ENCODE data around the gene EIF3A. TPM values are rescaled to one million over a fixed set of nuclear protein-coding genes. Genes with fewer than 3 reads are reported as not detected.
A peak's percentile ranks its signal among the peaks of the same experiment; 100 is the strongest.

Gene EIF3A
- total RNA-seq, 1 donor from 2014 or later: 146 TPM

- FAIRE-seq: no peak
- no peak overlapping the region for H2AFZ ChIP-seq (ENCODE audit: low read depth, low read length)
- no peak overlapping the region for H3K4me3 Mint-ChIP-seq (ENCODE audit: unreplicated experiment)
These were observed 20.9 kb upstream of the EIF3A start for GRCh38 chr10:119101366-119102098.

DNA sequence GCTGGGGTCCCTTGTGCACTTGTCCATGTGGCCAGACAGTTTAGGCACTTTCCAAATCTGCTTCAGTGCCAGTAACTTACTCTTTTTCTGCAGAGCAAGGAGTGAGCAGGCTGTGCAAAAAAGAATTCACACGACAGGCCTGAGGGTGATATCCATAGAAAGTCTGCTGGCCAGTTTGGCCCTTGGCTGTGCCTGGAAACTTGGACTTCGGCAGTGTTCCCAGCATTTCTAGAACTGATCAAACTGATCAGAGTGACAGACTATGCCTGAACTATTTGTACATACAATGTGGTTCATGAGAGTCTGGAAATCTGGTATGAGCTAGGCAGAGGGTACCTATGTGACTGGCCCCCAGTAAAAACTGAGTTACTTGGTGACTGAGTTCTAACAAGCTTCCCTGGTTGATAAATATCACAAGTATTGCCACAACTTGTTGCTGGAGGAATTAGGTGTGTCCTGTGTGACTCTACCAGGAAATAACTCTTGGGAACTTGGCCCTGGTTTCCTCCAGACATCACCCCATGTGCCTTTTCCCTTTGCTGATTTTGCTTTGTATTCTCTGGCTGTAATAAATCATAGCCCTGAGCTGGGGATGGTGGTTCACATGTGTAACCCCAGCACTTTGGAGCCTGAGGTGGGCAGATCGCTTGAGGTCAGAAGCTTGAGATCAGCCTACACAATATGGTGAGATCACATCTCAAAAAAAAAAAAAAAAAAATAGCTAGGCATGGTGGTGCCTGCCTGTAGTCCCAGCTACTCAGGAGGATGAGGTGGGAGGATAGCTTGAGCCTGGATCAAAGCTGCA, 20.0 kb upstream of the EIF3A start:
- H3K36me3 Mint-ChIP-seq (ENCODE audit: low read depth, unreplicated experiment): peaks cover 2% of the 10 kb centered on the region
- peaks cover 11% of the 10 kb centered on the region for H4K20me1 ChIP-seq (ENCODE audit: insufficient read depth, low read length)
- H3K4me1 Mint-ChIP-seq (ENCODE audit: low read depth, unreplicated experiment): peaks cover 4% of the 10 kb centered on the region
- peaks cover 11% of the 10 kb centered on the region for H3K79me2 ChIP-seq (ENCODE audit: insufficient read depth, low read length)
- H3K4me3 Mint-ChIP-seq (ENCODE audit: unreplicated experiment): no peak overlapping the region
- H3K4me3 ChIP-seq (ENCODE audit: insufficient read depth, low read depth, low read length): no peak overlapping the region
- no peak overlapping the region for H3K27ac ChIP-seq (ENCODE audit: low read depth, low read length)
- H2AFZ ChIP-seq (ENCODE audit: low read depth, low read length): no peak overlapping the region
- H3K9me3 ChIP-seq (ENCODE audit: insufficient read depth, low read depth, low read length): no peaks in the 10 kb centered on the region
- H3K27me3 Mint-ChIP-seq (ENCODE audit: low read depth, unreplicated experiment): peaks cover 2% of the 10 kb centered on the region
- TF ChIP-seq EZH2 (IDR thresholded peaks at IDR 0.05; ENCODE audit: insufficient read depth, low read length): no peak
- TF ChIP-seq, protein P1, sequence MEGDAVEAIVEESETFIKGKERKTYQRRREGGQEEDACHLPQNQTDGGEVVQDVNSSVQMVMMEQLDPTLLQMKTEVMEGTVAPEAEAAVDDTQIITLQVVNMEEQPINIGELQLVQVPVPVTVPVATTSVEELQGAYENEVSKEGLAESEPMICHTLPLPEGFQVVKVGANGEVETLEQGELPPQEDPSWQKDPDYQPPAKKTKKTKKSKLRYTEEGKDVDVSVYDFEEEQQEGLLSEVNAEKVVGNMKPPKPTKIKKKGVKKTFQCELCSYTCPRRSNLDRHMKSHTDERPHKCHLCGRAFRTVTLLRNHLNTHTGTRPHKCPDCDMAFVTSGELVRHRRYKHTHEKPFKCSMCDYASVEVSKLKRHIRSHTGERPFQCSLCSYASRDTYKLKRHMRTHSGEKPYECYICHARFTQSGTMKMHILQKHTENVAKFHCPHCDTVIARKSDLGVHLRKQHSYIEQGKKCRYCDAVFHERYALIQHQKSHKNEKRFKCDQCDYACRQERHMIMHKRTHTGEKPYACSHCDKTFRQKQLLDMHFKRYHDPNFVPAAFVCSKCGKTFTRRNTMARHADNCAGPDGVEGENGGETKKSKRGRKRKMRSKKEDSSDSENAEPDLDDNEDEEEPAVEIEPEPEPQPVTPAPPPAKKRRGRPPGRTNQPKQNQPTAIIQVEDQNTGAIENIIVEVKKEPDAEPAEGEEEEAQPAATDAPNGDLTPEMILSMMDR (IDR thresholded peaks at IDR 0.05; ENCODE audit: insufficient read depth, low read depth, low read length): no peak
- H3K27ac Mint-ChIP-seq (ENCODE audit: unreplicated experiment): peak overlapping the region; percentile 71
- no peak overlapping the region for H3K9ac ChIP-seq (ENCODE audit: low read length)
- no peak for DNase-seq (ENCODE audit: low read depth)
- no peak for FAIRE-seq
- H3K36me3 ChIP-seq (ENCODE audit: insufficient read depth, low read length): no peaks in the 10 kb centered on the region
- no peaks in the 10 kb centered on the region for H3K9me3 Mint-ChIP-seq (ENCODE audit: unreplicated experiment)
- peaks cover 7% of the 10 kb centered on the region for H3K4me1 ChIP-seq (ENCODE audit: insufficient read depth, low read length)
- peaks cover 4% of the 10 kb centered on the region for H3K27me3 ChIP-seq (ENCODE audit: insufficient read depth, low read length)
- no peak overlapping the region for H3K4me2 ChIP-seq (ENCODE audit: low read length)

More at GRCh38 chr10:119101366-119102098, 20.9 kb upstream of the EIF3A start:
- Mint-ChIP-seq H3K36me3 (ENCODE audit: low read depth, unreplicated experiment) (peaks cover 2% of the 10 kb centered on the region), H3K9me3 (ENCODE audit: unreplicated experiment) (no peaks in the 10 kb centered on the region), H3K4me1 (ENCODE audit: low read depth, unreplicated experiment) (peaks cover 4% of the 10 kb centered on the region), H3K27me3 (ENCODE audit: low read depth, unreplicated experiment) (peaks cover 2% of the 10 kb centered on the region), H3K27ac (ENCODE audit: unreplicated experiment) (no peak overlapping the region)
- TF ChIP-seq EZH2 (IDR thresholded peaks at IDR 0.05; ENCODE audit: insufficient read depth, low read length): no peak
- TF ChIP-seq, protein P1 (IDR thresholded peaks at IDR 0.05; ENCODE audit: insufficient read depth, low read depth, low read length): no peak
- DNase-seq (ENCODE audit: low read depth): no peak
- Histone ChIP-seq H3K4me3 (ENCODE audit: insufficient read depth, low read depth, low read length) (no peak overlapping the region), H4K20me1 (ENCODE audit: insufficient read depth, low read length) (peaks cover 18% of the 10 kb centered on the region), H3K79me2 (ENCODE audit: insufficient read depth, low read length) (peaks cover 20% of the 10 kb centered on the region), H3K4me1 (ENCODE audit: insufficient read depth, low read length) (peaks cover 7% of the 10 kb centered on the region), H3K36me3 (ENCODE audit: insufficient read depth, low read length) (no peaks in the 10 kb centered on the region), H3K9me3 (ENCODE audit: insufficient read depth, low read depth, low read length) (no peaks in the 10 kb centered on the region), H3K27me3 (ENCODE audit: insufficient read depth, low read length) (no peaks in the 10 kb centered on the region), H3K4me2 (ENCODE audit: low read length) (no peak overlapping the region), H3K9ac (ENCODE audit: low read length) (no peak overlapping the region), H3K27ac (ENCODE audit: low read depth, low read length) (no peak overlapping the region)

All from astrocyte (in vitro differentiated cells and primary cell).